ENCODE data around the gene NVL.

DNA sequence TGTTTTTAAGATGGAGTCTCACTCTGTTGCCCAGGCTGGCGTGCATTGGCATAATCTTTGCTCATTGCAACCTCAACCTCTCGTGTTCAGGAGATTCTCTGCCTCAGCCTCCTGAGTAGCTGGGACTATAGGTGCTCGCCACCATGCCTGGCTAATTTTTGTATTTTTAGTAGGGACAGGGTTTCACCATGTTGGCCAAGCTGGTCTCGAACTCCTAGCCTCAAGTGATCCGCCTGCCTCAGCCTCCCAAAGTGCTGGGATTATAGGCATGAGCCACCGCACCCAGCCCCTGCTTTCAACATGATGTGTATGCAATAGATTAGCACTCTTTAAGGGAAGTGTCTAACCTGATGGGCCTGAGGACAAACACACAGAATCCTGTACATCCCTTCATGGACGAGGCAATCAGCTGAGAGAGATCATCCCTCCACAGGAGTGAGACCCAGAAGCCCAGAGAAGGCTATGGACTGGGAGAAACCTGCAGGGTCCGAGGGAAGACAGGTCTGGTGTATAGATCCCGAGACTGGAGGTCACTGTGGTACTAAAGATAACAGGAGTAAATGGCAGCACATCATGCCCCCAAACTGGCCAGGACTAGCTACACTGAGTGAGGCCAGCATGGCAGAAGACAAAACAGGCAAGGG is 152.5 kb downstream of the NVL start:
- TF ChIP-seq, protein P1, sequence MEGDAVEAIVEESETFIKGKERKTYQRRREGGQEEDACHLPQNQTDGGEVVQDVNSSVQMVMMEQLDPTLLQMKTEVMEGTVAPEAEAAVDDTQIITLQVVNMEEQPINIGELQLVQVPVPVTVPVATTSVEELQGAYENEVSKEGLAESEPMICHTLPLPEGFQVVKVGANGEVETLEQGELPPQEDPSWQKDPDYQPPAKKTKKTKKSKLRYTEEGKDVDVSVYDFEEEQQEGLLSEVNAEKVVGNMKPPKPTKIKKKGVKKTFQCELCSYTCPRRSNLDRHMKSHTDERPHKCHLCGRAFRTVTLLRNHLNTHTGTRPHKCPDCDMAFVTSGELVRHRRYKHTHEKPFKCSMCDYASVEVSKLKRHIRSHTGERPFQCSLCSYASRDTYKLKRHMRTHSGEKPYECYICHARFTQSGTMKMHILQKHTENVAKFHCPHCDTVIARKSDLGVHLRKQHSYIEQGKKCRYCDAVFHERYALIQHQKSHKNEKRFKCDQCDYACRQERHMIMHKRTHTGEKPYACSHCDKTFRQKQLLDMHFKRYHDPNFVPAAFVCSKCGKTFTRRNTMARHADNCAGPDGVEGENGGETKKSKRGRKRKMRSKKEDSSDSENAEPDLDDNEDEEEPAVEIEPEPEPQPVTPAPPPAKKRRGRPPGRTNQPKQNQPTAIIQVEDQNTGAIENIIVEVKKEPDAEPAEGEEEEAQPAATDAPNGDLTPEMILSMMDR (IDR thresholded peaks at IDR 0.05) = no peak
- TF ChIP-seq, protein P2, sequence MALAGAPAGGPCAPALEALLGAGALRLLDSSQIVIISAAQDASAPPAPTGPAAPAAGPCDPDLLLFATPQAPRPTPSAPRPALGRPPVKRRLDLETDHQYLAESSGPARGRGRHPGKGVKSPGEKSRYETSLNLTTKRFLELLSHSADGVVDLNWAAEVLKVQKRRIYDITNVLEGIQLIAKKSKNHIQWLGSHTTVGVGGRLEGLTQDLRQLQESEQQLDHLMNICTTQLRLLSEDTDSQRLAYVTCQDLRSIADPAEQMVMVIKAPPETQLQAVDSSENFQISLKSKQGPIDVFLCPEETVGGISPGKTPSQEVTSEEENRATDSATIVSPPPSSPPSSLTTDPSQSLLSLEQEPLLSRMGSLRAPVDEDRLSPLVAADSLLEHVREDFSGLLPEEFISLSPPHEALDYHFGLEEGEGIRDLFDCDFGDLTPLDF (CRISPR knock-in tag; IDR thresholded peaks at IDR 0.05) = no peak
- TF ChIP-seq RELA (CRISPR knock-in tag; IDR thresholded peaks at IDR 0.05; ENCODE audit: borderline replicate concordance) = no peak
- no peak for TF ChIP-seq CREM (CRISPR knock-in tag; IDR thresholded peaks at IDR 0.05)
- TF ChIP-seq, protein P3, sequence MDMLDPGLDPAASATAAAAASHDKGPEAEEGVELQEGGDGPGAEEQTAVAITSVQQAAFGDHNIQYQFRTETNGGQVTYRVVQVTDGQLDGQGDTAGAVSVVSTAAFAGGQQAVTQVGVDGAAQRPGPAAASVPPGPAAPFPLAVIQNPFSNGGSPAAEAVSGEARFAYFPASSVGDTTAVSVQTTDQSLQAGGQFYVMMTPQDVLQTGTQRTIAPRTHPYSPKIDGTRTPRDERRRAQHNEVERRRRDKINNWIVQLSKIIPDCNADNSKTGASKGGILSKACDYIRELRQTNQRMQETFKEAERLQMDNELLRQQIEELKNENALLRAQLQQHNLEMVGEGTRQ (CRISPR knock-in tag; IDR thresholded peaks at IDR 0.05) = no peak

Data from WTC11 (cell line).